ENCODE results near the gene ATP6V1C2. TPM values are rescaled to one million over a fixed set of nuclear protein-coding genes. Genes with fewer than 3 reads are reported as not detected.
"Not testable (repeated sequence)": the region's sequence is repeated elsewhere in the genome, so short reads cannot be mapped to it uniquely, and the experiment has no call there.

Gene ATP6V1C2
- total RNA-seq, 1 donor from 2014 or later: 0.14 TPM

GRCh38 chr2:10780491-10780820 is 59.0 kb downstream of the ATP6V1C2 start:
- peaks cover 63% of the 10 kb centered on the region for H4K20me1 ChIP-seq (ENCODE audit: insufficient read depth, low read length)
- H3K9me3 ChIP-seq (ENCODE audit: insufficient read depth, low read depth, low read length): no peaks in the 10 kb centered on the region
- peaks cover 34% of the 10 kb centered on the region for H3K36me3 ChIP-seq (ENCODE audit: insufficient read depth, low read length)
- peaks cover 9% of the 10 kb centered on the region for H3K36me3 Mint-ChIP-seq (ENCODE audit: low read depth, unreplicated experiment)
- H3K4me3 Mint-ChIP-seq (ENCODE audit: unreplicated experiment): no peak overlapping the region
- DNase-seq (ENCODE audit: low read depth): no peak
- H3K27me3 Mint-ChIP-seq (ENCODE audit: low read depth, unreplicated experiment): no peaks in the 10 kb centered on the region
- peaks cover 11% of the 10 kb centered on the region for H3K4me1 ChIP-seq (ENCODE audit: insufficient read depth, low read length)
- H3K79me2 ChIP-seq (ENCODE audit: insufficient read depth, low read length): peaks cover 9% of the 10 kb centered on the region
- H3K27me3 ChIP-seq (ENCODE audit: insufficient read depth, low read length): no peaks in the 10 kb centered on the region
- peak overlapping the region; percentile 75 for H3K27ac Mint-ChIP-seq (ENCODE audit: unreplicated experiment)
- H3K9me3 Mint-ChIP-seq (ENCODE audit: unreplicated experiment): peaks cover 2% of the 10 kb centered on the region
- H3K9ac ChIP-seq (ENCODE audit: low read length): no peak overlapping the region
- no peak for TF ChIP-seq EZH2 (IDR thresholded peaks at IDR 0.05; ENCODE audit: insufficient read depth, low read length)
- TF ChIP-seq, protein P1, sequence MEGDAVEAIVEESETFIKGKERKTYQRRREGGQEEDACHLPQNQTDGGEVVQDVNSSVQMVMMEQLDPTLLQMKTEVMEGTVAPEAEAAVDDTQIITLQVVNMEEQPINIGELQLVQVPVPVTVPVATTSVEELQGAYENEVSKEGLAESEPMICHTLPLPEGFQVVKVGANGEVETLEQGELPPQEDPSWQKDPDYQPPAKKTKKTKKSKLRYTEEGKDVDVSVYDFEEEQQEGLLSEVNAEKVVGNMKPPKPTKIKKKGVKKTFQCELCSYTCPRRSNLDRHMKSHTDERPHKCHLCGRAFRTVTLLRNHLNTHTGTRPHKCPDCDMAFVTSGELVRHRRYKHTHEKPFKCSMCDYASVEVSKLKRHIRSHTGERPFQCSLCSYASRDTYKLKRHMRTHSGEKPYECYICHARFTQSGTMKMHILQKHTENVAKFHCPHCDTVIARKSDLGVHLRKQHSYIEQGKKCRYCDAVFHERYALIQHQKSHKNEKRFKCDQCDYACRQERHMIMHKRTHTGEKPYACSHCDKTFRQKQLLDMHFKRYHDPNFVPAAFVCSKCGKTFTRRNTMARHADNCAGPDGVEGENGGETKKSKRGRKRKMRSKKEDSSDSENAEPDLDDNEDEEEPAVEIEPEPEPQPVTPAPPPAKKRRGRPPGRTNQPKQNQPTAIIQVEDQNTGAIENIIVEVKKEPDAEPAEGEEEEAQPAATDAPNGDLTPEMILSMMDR (IDR thresholded peaks at IDR 0.05; ENCODE audit: insufficient read depth, low read depth, low read length): no peak
- peaks cover 16% of the 10 kb centered on the region for H3K4me1 Mint-ChIP-seq (ENCODE audit: low read depth, unreplicated experiment)
- H3K27ac ChIP-seq (ENCODE audit: low read depth, low read length): no peak overlapping the region
- FAIRE-seq: no peak
- no peak overlapping the region for H3K4me3 ChIP-seq (ENCODE audit: insufficient read depth, low read depth, low read length)
- no peak overlapping the region for H2AFZ ChIP-seq (ENCODE audit: low read depth, low read length)
- no peak overlapping the region for H3K4me2 ChIP-seq (ENCODE audit: low read length)

DNA sequence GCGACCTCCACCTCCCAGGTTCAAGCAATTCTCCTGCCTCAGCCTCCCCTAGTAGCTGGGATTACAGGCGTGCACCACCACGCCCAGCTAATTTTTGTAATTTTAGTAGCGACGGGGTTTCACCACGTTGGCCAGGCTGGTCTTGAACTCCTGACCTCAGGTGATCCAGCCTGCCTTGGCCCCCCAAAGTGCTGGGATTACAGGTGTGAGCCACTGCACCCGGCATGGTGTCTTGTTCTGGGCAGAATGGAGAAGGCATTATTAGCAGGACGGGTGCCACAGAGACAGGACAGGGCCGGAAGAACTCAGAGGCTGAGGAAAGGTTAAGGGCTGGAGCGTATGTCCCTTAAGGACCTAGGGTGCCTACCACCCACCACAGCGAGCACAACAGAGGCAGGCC is 59.4 kb downstream of the ATP6V1C2 start:
- H3K4me2 ChIP-seq (ENCODE audit: low read length); H3K36me3 Mint-ChIP-seq (ENCODE audit: low read depth, unreplicated experiment); H3K27me3 ChIP-seq (ENCODE audit: insufficient read depth, low read length); H2AFZ ChIP-seq (ENCODE audit: low read depth, low read length); H3K4me3 ChIP-seq (ENCODE audit: insufficient read depth, low read depth, low read length); H3K9me3 Mint-ChIP-seq (ENCODE audit: unreplicated experiment); H3K4me3 Mint-ChIP-seq (ENCODE audit: unreplicated experiment); H3K9me3 ChIP-seq (ENCODE audit: insufficient read depth, low read depth, low read length); H3K27ac ChIP-seq (ENCODE audit: low read depth, low read length); H3K9ac ChIP-seq (ENCODE audit: low read length); FAIRE-seq; DNase-seq (ENCODE audit: low read depth); H3K79me2 ChIP-seq (ENCODE audit: insufficient read depth, low read length); H3K27ac Mint-ChIP-seq (ENCODE audit: unreplicated experiment); H3K27me3 Mint-ChIP-seq (ENCODE audit: low read depth, unreplicated experiment): not testable (repeated sequence)
- Histone ChIP-seq H3K4me1 (ENCODE audit: insufficient read depth, low read length) (peaks cover 11% of the 10 kb centered on the region), H3K36me3 (ENCODE audit: insufficient read depth, low read length) (peaks cover 37% of the 10 kb centered on the region), H4K20me1 (ENCODE audit: insufficient read depth, low read length) (peaks cover 67% of the 10 kb centered on the region)
- H3K4me1 Mint-ChIP-seq (ENCODE audit: low read depth, unreplicated experiment): peaks cover 16% of the 10 kb centered on the region

GRCh38 chr2:10781746-10782145 is 60.3 kb downstream of the ATP6V1C2 start:
- Mint-ChIP-seq H3K4me3 (ENCODE audit: unreplicated experiment) (no peak overlapping the region), H3K27me3 (ENCODE audit: low read depth, unreplicated experiment) (no peaks in the 10 kb centered on the region), H3K36me3 (ENCODE audit: low read depth, unreplicated experiment) (peaks cover 7% of the 10 kb centered on the region)

More at GRCh38 chr2:10781746-10782145, 60.3 kb downstream of the ATP6V1C2 start:
- FAIRE-seq: no peak
- Histone ChIP-seq H3K4me1 (ENCODE audit: insufficient read depth, low read length) (peaks cover 11% of the 10 kb centered on the region), H3K27ac (ENCODE audit: low read depth, low read length) (no peak overlapping the region), H2AFZ (ENCODE audit: low read depth, low read length) (no peak overlapping the region), H4K20me1 (ENCODE audit: insufficient read depth, low read length) (peaks cover 71% of the 10 kb centered on the region), H3K9ac (ENCODE audit: low read length) (no peak overlapping the region), H3K79me2 (ENCODE audit: insufficient read depth, low read length) (peaks cover 12% of the 10 kb centered on the region), H3K4me2 (ENCODE audit: low read length) (no peak overlapping the region), H3K27me3 (ENCODE audit: insufficient read depth, low read length) (no peaks in the 10 kb centered on the region), H3K4me3 (ENCODE audit: insufficient read depth, low read depth, low read length) (no peak overlapping the region), H3K9me3 (ENCODE audit: insufficient read depth, low read depth, low read length) (no peaks in the 10 kb centered on the region), H3K36me3 (ENCODE audit: insufficient read depth, low read length) (peaks cover 43% of the 10 kb centered on the region)
- Mint-ChIP-seq H3K4me1 (ENCODE audit: low read depth, unreplicated experiment) (peaks cover 16% of the 10 kb centered on the region), H3K27ac (ENCODE audit: unreplicated experiment) (no peak overlapping the region), H3K9me3 (ENCODE audit: unreplicated experiment) (peaks cover 2% of the 10 kb centered on the region)
- DNase-seq (ENCODE audit: low read depth): no peak
- no peak for TF ChIP-seq EZH2 (IDR thresholded peaks at IDR 0.05; ENCODE audit: insufficient read depth, low read length)
- TF ChIP-seq, protein P1 (IDR thresholded peaks at IDR 0.05; ENCODE audit: insufficient read depth, low read depth, low read length): no peak
